B cell (primary cell): Measurements from ENCODE around the gene COX5B. TPM values are rescaled to one million over a fixed set of nuclear protein-coding genes. Genes with fewer than 3 reads are reported as not detected.
"Not testable (repeated sequence)": the region's sequence is repeated elsewhere in the genome, so short reads cannot be mapped to it uniquely, and the experiment has no call there.

Experiments
- ATAC-seq: fragments of 200-7000 bp; cut with Tn5 transposase; one replicate; pipeline ENCODE4 v1.10.0; 2021; ENCODE audit warnings: low read depth, mild to moderate bottlenecking, moderate number of reproducible peaks, moderate library complexity
- CTCF ChIA-PET: fragments of 350-600 bp; sonication (Branson Sonifier 250); formaldehyde crosslinking; loops from one replicate; lab custom pipeline; 2021; ENCODE audit warnings: antibody characterized with exemption, inconsistent platforms; lab: Charles Lee
- POLR2A ChIA-PET: fragments of 350-600 bp; sonication (Branson Sonifier 250); formaldehyde crosslinking; loops from one replicate; lab custom pipeline; 2021; ENCODE audit warnings: antibody characterized with exemption; lab: Charles Lee
- DNase-seq: peaks from one replicate; pipeline ENCODE4 v3.0.0; 2013
- H2AFZ ChIP-seq: 2 replicates; pipeline ENCODE4 v1.6.1; 2012; ENCODE audit warnings: mild to moderate bottlenecking, low read depth, low read length; ENCODE audit not compliant: insufficient read depth, poor library complexity, severe bottlenecking
- H3K27ac ChIP-seq, 2 donors: 1 replicate in 1 of 2; 2 replicates in 1 of 2; pipeline ENCODE4 v1.5.1; 2012 to 2013; ENCODE audit warnings: low read length in 2 of 2, mild to moderate bottlenecking in 2 of 2, moderate library complexity in 1 of 2
- H3K27me3 ChIP-seq, 4 experiments: fragments of 200-600 bp in 1 of 4; sonication (generic) in 1 of 4; replicated peaks in 1 of 4; 1 replicate in 2 of 4; 2 replicates in 2 of 4; pipeline versions ENCODE4 v1.6.1 to v1.7.0; 2013 to 2016; ENCODE audit warnings: low read length in 3 of 4, mild to moderate bottlenecking in 2 of 4, mixed read lengths in 1 of 4, moderate library complexity in 1 of 4; ENCODE audit not compliant: insufficient read depth in 4 of 4, control insufficient read depth in 3 of 4; ENCODE audit errors: control extremely low read depth in 1 of 4
- H3K36me3 ChIP-seq, 2 experiments: replicated peaks in 1 of 2; 1 replicate in 1 of 2; 2 replicates in 1 of 2; pipeline versions ENCODE4 v1.6.1 to v1.7.1; 2013; ENCODE audit warnings: low read length in 1 of 2; ENCODE audit not compliant: insufficient read depth in 2 of 2, control insufficient read depth in 1 of 2; ENCODE audit errors: control extremely low read depth in 1 of 2, extremely low read depth in 1 of 2
- H3K4me1 ChIP-seq, 2 donors: fragments of 200-600 bp in 1 of 2; sonication (generic) in 1 of 2; 1 replicate in 1 of 2; 2 replicates in 1 of 2; pipeline versions ENCODE4 v1.5.1 to v1.6.1; 2013 to 2017; ENCODE audit warnings: low read length in 2 of 2; ENCODE audit not compliant: control insufficient read depth in 2 of 2, insufficient read depth in 2 of 2
- H3K4me2 ChIP-seq: replicated peaks from 2 replicates; pipeline ENCODE3; 2012; ENCODE audit warnings: mild to moderate bottlenecking, low read depth, low read length; ENCODE audit not compliant: poor library complexity, severe bottlenecking
- H3K4me3 ChIP-seq, 5 experiments: fragments of 200-600 bp in 1 of 5; sonication (generic) in 1 of 5; 1 replicate in 3 of 5; 2 replicates in 2 of 5; pipeline versions ENCODE4 v1.5.1 to v1.7.0; 2011 to 2016; ENCODE audit warnings: low read length in 4 of 5, mild to moderate bottlenecking in 4 of 5, low read depth in 2 of 5, control low read depth in 1 of 5, moderate library complexity in 1 of 5; ENCODE audit not compliant: insufficient read depth in 1 of 5; ENCODE audit errors: control extremely low read depth in 1 of 5, extremely low read depth in 1 of 5
- H3K79me2 ChIP-seq: fragments of 200-600 bp; sonication (generic); one replicate; pipeline ENCODE4 v1.6.0; 2016; ENCODE audit warnings: low read length; ENCODE audit not compliant: control insufficient read depth, insufficient read depth
- H3K9ac ChIP-seq: fragments of 200-600 bp; sonication (generic); 2 replicates; pipeline ENCODE4 v1.6.1; 2017; ENCODE audit warnings: mild to moderate bottlenecking, low read length, moderate library complexity
- H3K9me3 ChIP-seq, 3 donors: one replicate each; pipeline versions ENCODE4 v1.6.1 to v1.7.1; 2013; ENCODE audit warnings: low read length in 2 of 3; ENCODE audit not compliant: control insufficient read depth in 2 of 3, insufficient read depth in 1 of 3; ENCODE audit errors: control extremely low read depth in 1 of 3
- H4K20me1 ChIP-seq: 2 replicates; pipeline ENCODE4 v1.6.0; 2012; ENCODE audit warnings: mild to moderate bottlenecking, low read length; ENCODE audit not compliant: insufficient read depth, control insufficient read depth, poor library complexity, severe bottlenecking
- H3K27ac Mint-ChIP-seq: one replicate; pipeline ENCODE4 v1.8.0; 2021; ENCODE audit warnings: mixed read lengths
- H3K27me3 Mint-ChIP-seq: one replicate; pipeline ENCODE4 v1.8.0; 2021; ENCODE audit warnings: mixed read lengths
- H3K4me1 Mint-ChIP-seq: one replicate; pipeline ENCODE4 v1.8.0; 2021; ENCODE audit warnings: mixed read lengths
- H3K4me3 Mint-ChIP-seq: one replicate; pipeline ENCODE4 v1.8.0; 2021; ENCODE audit warnings: mixed read lengths
- H3K9me3 Mint-ChIP-seq: one replicate; pipeline ENCODE4 v1.8.0; 2022; ENCODE audit warnings: mixed read lengths; ENCODE audit not compliant: insufficient read depth
- EZH2 ChIP-seq: IDR thresholded peaks from 2 replicates; pipeline ENCODE4 v1.6.1; 2012; ENCODE audit warnings: borderline replicate concordance, low read depth, mild to moderate bottlenecking, moderate library complexity, low read length; ENCODE audit not compliant: insufficient read depth, poor library complexity, severe bottlenecking
- WGBS: methylation state at CpG from one replicate; pipeline ENCODE4 v1.1.5; 2013; ENCODE audit warnings: missing lambda C conversion rate; ENCODE audit not compliant: insufficient coverage; 5-methylcytosine and 5-hydroxymethylcytosine counted together
- intact Hi-C: fragments of 100-400 bp; cut with micrococcal nuclease; formaldehyde crosslinking; loops from one replicate; pipeline ENCODE4 v1.10.0; 2022
- polyA plus RNA-seq: library from polyadenylated mRNA; depleted of rRNA; stranded (reverse); fragments of >200 nt; gene quantifications from 2 replicates; pipeline ENCODE4 v1.2.3, GENCODE V29; 2012
- total RNA-seq, 2 donors: library from RNA; stranded (reverse); fragments of 120-200 nt in 1 of 2; gene quantifications; 1 replicate in 1 of 2; 2 replicates in 1 of 2; pipeline versions ENCODE4 v1.2.3 to v1.2.4, GENCODE V29; 2013 to 2022
- TF ChIP-seq, protein P1 (sequence below): fragments of 200-600 bp; IDR thresholded peaks from one replicate; pipeline ENCODE4 v1.8.0; 2022; ENCODE audit warnings: antibody characterized with exemption, mild to moderate bottlenecking

COX5B gene
- total and polyA plus RNA-seq, 2 donors (not counting 1 experiment from before 2014, with no cell fraction given) = 111 to 164 TPM

- Histone ChIP-seq H2AFZ (no peak overlapping the region), H3K9me3 (no peaks in the 10 kb centered on the region), H3K9ac (no peak overlapping the region), H3K4me2 (no peak overlapping the region), H3K79me2 (no peaks in the 10 kb centered on the region), H3K4me1 (peaks cover 0 to 10% of the 10 kb centered on the region in 2 donors), H3K27me3 (no peaks in the 10 kb centered on the region), H3K4me3 (no peak overlapping the region), H4K20me1 (no peaks in the 10 kb centered on the region), H3K27ac (no peak overlapping the region), H3K36me3 (no peaks in the 10 kb centered on the region)
- WGBS = no CpG with 5 or more reads among the region's 1 CpG
- intact Hi-C loops = no loop called here
- ATAC-seq (no peak), DNase-seq (no peak)
- no peak for TF ChIP-seq EZH2
- TF ChIP-seq, protein P1, sequence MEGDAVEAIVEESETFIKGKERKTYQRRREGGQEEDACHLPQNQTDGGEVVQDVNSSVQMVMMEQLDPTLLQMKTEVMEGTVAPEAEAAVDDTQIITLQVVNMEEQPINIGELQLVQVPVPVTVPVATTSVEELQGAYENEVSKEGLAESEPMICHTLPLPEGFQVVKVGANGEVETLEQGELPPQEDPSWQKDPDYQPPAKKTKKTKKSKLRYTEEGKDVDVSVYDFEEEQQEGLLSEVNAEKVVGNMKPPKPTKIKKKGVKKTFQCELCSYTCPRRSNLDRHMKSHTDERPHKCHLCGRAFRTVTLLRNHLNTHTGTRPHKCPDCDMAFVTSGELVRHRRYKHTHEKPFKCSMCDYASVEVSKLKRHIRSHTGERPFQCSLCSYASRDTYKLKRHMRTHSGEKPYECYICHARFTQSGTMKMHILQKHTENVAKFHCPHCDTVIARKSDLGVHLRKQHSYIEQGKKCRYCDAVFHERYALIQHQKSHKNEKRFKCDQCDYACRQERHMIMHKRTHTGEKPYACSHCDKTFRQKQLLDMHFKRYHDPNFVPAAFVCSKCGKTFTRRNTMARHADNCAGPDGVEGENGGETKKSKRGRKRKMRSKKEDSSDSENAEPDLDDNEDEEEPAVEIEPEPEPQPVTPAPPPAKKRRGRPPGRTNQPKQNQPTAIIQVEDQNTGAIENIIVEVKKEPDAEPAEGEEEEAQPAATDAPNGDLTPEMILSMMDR = no peak
- ChIA-PET CTCF (interaction anchor here (1.0 to 1.6 kb wide), 2 partner anchors 25 to 27 kb away, joined by 3 to 5 read pairs; no protein-coding TSS in a partner anchor), POLR2A (interaction anchor here (0.6 kb wide), 1 partner anchor 21 kb away, joined by 5 read pairs; no protein-coding TSS in a partner anchor)
- peaks cover 6% of the 10 kb centered on the region for H3K4me1 Mint-ChIP-seq
- H3K4me3 Mint-ChIP-seq = no peak overlapping the region
- no peaks in the 10 kb centered on the region for H3K27me3 Mint-ChIP-seq
- H3K27ac Mint-ChIP-seq = no peak overlapping the region
- no peaks in the 10 kb centered on the region for H3K9me3 Mint-ChIP-seq
Measured at GRCh38 chr2:97670471-97670870, 24.6 kb downstream of the COX5B start.

- WGBS = 97% methylated on average over 6 of the region's 7 CpGs
- no peak overlapping the region for H2AFZ ChIP-seq
- H3K79me2 ChIP-seq = no peaks in the 10 kb centered on the region
- ChIA-PET POLR2A (no interaction called here), CTCF (no interaction called here)
- H3K9ac ChIP-seq = no peak overlapping the region
- no peaks in the 10 kb centered on the region for H3K36me3 ChIP-seq
- no peaks in the 10 kb centered on the region for H3K9me3 Mint-ChIP-seq
- H3K27ac Mint-ChIP-seq = no peak overlapping the region
- H3K4me1 Mint-ChIP-seq = peaks cover 6% of the 10 kb centered on the region
- intact Hi-C loops = no loop called here
- H3K4me3 ChIP-seq = no peak overlapping the region
- DNase-seq (no peak), ATAC-seq (no peak)
- no peaks in the 10 kb centered on the region for H3K27me3 Mint-ChIP-seq
- no peak overlapping the region for H3K27ac ChIP-seq
- H3K4me2 ChIP-seq = no peak overlapping the region
- no peaks in the 10 kb centered on the region for H3K9me3 ChIP-seq
- H4K20me1 ChIP-seq = no peaks in the 10 kb centered on the region
- peaks cover 0 to 10% of the 10 kb centered on the region in 2 donors for H3K4me1 ChIP-seq
- no peak for TF ChIP-seq EZH2
- TF ChIP-seq, protein P1 = no peak
- no peak overlapping the region for H3K4me3 Mint-ChIP-seq
- H3K27me3 ChIP-seq = no peaks in the 10 kb centered on the region
Measured at GRCh38 chr2:97671526-97671925, 25.7 kb downstream of the COX5B start.

- intact Hi-C loops, H3K27ac ChIP-seq, H3K9me3 ChIP-seq, H3K4me3 ChIP-seq, DNase-seq, H3K9me3 Mint-ChIP-seq, H3K27me3 ChIP-seq, H3K4me3 Mint-ChIP-seq, H2AFZ ChIP-seq, H3K4me2 ChIP-seq, H3K79me2 ChIP-seq, H3K27me3 Mint-ChIP-seq, H4K20me1 ChIP-seq, H3K9ac ChIP-seq, H3K36me3 ChIP-seq, ATAC-seq, H3K27ac Mint-ChIP-seq, H3K4me1 Mint-ChIP-seq: not testable (repeated sequence)
- peaks cover 0 to 10% of the 10 kb centered on the region in 2 donors for H3K4me1 ChIP-seq
- ChIA-PET POLR2A (interaction anchor here (0.6 kb wide), 1 partner anchor 1052 kb away, joined by 3 read pairs; no protein-coding TSS in a partner anchor), CTCF (interaction anchor here (1.5 kb wide), 1 partner anchor 8 kb away, joined by 5 read pairs; the partner anchor contains the start of gene ACTR1B)
- WGBS = 100% methylated on average over 4 of the region's 6 CpGs
Measured at GRCh38 chr2:97672606-97673140, 26.8 kb downstream of the COX5B start.
